ENCODE data around the gene UXT. TPM values are rescaled to one million over a fixed set of nuclear protein-coding genes. Genes with fewer than 3 reads are reported as not detected.
A peak's percentile ranks its signal among the peaks of the same experiment; 100 is the strongest.

The UXT gene
- total RNA-seq, 6 experiments from 2014 or later, result 94.9 to 104 (median 101) TPM

GRCh38 chrX:47664737-47665136 lies 5.8 kb upstream of the UXT start:
- DNase-seq, result no peak
- Mint-ChIP-seq H3K4me1 (ENCODE audit: low read depth) (peaks cover 26% of the 10 kb centered on the region), H3K9me3 (no peaks in the 10 kb centered on the region), H3K27ac (peak overlapping the region; percentile 1; the same call in 1 of the 2 replicates), H3K36me3 (ENCODE audit: low read depth) (peaks cover 5% of the 10 kb centered on the region; the same call in 1 of the 2 replicates), H3K4me3 (no peak overlapping the region), H3K27me3 (ENCODE audit: insufficient read depth) (no peaks in the 10 kb centered on the region; the same call in 1 of the 2 replicates)
- TF ChIP-seq CTCF (IDR thresholded peaks at IDR 0.05), result no peak

GRCh38 chrX:47662144-47662657 lies 3.2 kb upstream of the UXT start:
- Mint-ChIP-seq H3K9me3 (no peaks in the 10 kb centered on the region), H3K4me3 (peak overlapping the region; percentile 73), H3K27ac (peak overlapping the region; percentile 96), H3K4me1 (ENCODE audit: low read depth) (peaks cover 32% of the 10 kb centered on the region), H3K36me3 (ENCODE audit: low read depth) (peaks cover 10% of the 10 kb centered on the region; the same call in 1 of the 2 replicates), H3K27me3 (ENCODE audit: insufficient read depth) (no peaks in the 10 kb centered on the region; the same call in 1 of the 2 replicates)
- TF ChIP-seq CTCF (IDR thresholded peaks at IDR 0.05), result no peak
- DNase-seq, result peak; percentile 94

- DNase-seq, result no peak
- H3K4me1 Mint-ChIP-seq (ENCODE audit: low read depth), result peaks cover 32% of the 10 kb centered on the region
- no peak overlapping the region for H3K4me3 Mint-ChIP-seq
- H3K9me3 Mint-ChIP-seq, result no peaks in the 10 kb centered on the region
- TF ChIP-seq CTCF (IDR thresholded peaks at IDR 0.05), result no peak
- peak overlapping the region; percentile 96 for H3K27ac Mint-ChIP-seq
- H3K27me3 Mint-ChIP-seq (ENCODE audit: insufficient read depth), result no peaks in the 10 kb centered on the region; the same call in 1 of the 2 replicates
- H3K36me3 Mint-ChIP-seq (ENCODE audit: low read depth), result peaks cover 14% of the 10 kb centered on the region; the same call in 1 of the 2 replicates
These were observed 2.6 kb upstream of the UXT start for GRCh38 chrX:47661539-47661938.

- TF ChIP-seq CTCF (IDR thresholded peaks at IDR 0.05), result no peak
- peak overlapping the region; percentile 99 for H3K27ac Mint-ChIP-seq
- H3K4me1 Mint-ChIP-seq (ENCODE audit: low read depth), result peaks cover 26% of the 10 kb centered on the region
- H3K4me3 Mint-ChIP-seq, result peak overlapping the region; percentile 96
- H3K27me3 Mint-ChIP-seq (ENCODE audit: insufficient read depth), result no peaks in the 10 kb centered on the region; the same call in 1 of the 2 replicates
- peaks cover 17% of the 10 kb centered on the region for H3K36me3 Mint-ChIP-seq (ENCODE audit: low read depth)
- H3K9me3 Mint-ChIP-seq, result no peaks in the 10 kb centered on the region
- DNase-seq, result no peak
These were observed 394 bp upstream of the UXT start for GRCh38 chrX:47659421-47659726.

- Mint-ChIP-seq H3K4me1 (ENCODE audit: low read depth) (peaks cover 18% of the 10 kb centered on the region), H3K9me3 (no peaks in the 10 kb centered on the region), H3K36me3 (ENCODE audit: low read depth) (peaks cover 22% of the 10 kb centered on the region), H3K4me3 (peak overlapping the region; percentile 96), H3K27ac (peak overlapping the region; percentile 99), H3K27me3 (ENCODE audit: insufficient read depth) (no peaks in the 10 kb centered on the region; the same call in 1 of the 2 replicates)
- no peak for DNase-seq
- no peak for TF ChIP-seq CTCF (IDR thresholded peaks at IDR 0.05)
These were observed 688 bp downstream of the UXT start for GRCh38 chrX:47658301-47658683.

All from HFFc6 (cell line).